Kidney capillary endothelial cell (primary cell): ENCODE results near the gene CATSPERB.
"Not testable (repeated sequence)": the region's sequence is repeated elsewhere in the genome, so short reads cannot be mapped to it uniquely, and the experiment has no call there.

ENCODE experiments used
- DNase-seq: peaks from one replicate; pipeline ENCODE4 v3.0.0-alpha.2; 2018; ENCODE audit warnings: low spot score

CATSPERB gene

DNA sequence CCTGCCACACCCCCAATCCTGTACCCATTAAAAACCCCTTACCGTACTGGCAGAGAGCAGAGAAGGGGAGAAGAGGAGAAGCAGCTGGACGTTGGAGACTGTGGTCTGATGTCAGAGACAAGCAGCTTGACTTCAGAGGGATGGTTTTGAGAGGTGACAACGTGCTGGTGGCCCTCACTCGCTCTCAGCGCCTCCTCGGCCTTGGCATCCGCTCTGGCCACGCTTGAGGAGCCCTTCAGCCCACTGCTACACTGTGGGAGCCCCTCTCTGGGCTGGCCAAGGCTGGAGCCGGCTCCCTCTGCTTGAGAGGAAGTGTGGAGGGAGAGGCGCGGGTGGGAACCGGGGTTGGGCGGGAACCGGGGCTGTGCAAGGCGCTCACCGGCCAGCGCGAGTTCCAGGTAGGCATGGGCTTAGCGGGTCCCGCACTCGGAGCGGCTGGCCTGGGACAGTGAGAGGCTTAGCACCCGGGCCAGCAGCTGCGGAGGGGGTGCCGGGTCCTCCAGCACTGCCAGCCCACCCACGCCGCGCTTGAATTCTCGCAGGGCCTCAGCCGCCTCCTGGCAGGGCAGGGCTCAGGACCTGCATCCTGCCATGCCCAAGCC, 154.2 kb downstream of the CATSPERB start:
- no peak for DNase-seq

DNA sequence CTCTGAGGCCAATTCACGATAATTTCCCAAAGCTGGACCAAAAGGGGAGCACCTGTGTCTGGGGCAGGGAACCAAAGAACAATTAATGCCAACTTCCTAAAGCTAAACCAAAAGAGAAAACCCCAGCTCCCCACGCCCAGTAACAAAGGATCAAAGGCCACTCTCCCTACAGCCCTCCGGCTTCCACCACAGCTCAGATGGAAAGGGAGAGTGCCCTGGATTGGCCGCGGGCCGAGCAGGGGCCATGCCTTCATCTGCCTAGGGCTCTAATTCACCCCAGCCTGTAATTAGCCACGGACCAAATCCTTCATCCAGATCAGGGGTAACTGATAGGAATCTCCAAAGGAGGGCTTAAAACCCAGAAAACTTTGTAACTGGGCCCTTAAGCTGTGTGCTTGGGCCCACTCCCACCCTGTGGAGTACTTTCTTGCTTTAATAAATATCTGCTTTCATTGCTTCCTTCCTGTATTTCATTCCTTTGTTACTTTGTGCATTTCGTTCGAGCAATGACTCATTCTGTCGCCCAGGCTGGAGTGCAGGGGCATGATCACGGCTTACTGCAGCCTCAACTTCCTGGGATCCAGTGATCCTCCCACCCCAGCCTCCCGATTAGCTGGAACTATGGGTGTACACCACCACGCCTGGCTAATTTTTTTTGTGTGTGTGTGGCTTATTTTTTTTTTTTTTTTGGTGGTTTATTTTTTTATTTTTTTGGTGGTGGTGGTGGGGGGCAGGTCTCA, 156.2 kb downstream of the CATSPERB start:
- DNase-seq, result no peak

DNA sequence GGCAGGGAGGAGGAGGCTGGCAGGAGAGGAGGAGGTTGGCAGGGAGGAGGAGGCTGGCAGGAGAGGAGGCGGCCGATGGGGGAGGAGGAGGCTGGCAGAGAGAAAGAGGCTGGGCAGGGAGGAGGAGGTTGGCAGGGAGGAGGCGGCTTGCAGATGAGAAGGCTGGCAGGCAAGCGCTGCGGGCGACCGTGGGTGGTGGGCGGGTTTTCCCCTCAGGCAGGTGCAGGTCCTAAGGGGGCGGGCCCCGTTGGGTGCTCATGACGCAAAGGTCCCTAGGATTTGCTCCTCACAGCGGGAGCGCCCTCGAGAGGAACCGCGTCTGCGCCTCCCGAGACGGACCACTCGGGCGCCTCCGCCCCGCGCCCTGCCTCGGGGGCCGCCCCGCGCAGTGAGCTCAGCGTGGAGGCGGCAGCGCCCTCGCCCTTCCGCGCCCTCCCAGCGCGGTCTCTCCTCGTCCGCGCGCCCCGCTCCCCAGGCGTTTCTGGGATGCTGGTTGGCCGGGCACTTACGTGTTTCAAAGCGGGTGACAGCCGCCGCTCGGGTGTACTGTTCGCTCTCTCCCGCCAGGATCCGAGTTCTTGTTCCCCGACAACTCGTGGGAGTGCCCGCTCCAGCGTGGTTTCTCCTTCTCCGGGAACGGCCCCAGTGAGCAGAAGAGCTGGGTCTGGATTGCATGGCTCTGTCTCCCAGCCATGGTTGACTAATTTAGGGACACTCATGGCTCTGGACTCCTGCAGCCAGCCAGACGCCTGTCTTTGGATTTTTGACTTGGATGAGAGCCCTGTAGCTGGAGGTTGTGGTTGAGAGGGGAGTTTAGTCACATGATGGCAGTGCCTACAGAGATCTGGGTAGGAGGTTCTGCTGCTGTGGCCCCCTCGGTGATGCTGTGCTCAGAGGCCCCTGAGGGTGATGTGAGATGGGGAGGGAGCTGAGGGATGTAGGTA, 157.7 kb downstream of the CATSPERB start:
- no peak for DNase-seq

DNA sequence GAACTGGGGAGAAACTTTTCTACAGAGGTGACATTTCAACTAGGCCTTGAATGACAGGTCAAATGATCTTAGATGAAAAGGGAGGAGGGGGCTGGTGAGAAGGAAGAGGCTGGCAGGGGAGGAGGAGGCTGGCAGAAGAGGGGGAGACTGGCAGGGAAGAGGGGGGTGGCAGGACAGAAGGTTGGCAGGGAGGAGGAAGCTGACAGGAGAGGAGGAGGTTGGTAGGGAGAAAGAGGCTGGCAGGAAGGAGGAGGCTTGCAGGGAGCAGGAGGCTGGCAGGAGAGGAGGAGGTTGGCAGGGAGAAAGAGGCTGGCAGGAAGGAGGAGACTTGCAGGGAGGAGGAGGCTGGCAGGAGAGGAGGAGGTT, 158.4 kb downstream of the CATSPERB start:
- DNase-seq, result no peak

DNA sequence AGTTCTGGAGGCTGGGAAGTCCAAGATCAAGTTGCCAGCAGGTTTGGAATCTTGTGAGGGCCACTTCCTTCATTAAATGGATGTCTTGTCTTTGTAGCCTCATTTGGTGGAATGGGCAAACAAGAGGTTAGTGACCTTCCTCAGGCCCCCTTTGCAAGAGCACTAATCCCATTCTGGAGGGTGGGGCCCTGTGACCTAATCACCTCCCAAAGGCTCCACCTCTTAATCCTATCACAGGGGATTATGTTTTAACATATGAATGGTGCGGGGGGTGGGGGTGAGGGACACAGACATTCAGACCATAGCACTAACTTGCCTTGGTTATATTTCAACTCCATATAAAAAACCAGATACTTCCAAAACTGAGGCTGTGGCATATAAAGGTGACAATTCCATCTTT, 161.9 kb downstream of the CATSPERB start:
- no peak for DNase-seq

DNA sequence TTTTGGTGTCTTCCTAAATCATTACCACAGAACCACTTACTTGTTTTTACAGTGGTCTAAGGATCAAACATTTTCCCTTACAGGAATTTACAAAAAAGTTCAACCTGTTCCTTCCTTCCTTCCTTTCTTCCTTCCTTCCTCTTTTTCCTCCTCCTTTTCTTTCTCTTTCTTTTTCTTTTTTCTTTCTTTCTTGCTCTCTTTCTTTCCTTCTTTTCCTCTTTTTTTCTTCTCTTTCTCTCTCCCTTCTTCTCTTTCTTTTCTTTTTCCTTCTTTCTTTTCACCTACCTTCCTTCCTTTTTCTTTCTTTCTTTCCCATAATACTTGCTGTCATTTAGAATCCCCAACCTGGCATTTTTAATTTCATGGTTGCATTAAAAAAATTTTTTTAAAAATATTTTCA, 162.6 kb downstream of the CATSPERB start:
- DNase-seq, result no peak

DNA sequence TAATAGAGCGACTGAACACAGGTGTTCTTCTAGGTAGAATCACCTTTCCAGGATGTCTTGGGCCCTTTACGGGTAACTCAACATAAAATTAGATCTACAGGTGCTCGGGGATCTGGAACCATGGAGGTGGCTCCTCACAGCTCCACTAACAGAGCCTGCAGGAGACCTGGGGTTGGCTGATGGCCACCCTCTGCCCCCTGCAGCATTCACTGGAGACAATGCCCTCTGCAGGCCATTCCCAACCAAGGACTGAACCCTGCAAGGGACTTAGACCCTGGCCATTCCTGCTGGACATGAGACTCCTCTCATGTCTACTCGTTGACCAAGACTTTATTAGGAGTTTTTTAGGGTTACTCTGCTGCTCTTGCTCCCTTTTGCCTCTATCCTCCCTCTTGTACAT, 163.3 kb downstream of the CATSPERB start:
- DNase-seq, result no peak

DNA sequence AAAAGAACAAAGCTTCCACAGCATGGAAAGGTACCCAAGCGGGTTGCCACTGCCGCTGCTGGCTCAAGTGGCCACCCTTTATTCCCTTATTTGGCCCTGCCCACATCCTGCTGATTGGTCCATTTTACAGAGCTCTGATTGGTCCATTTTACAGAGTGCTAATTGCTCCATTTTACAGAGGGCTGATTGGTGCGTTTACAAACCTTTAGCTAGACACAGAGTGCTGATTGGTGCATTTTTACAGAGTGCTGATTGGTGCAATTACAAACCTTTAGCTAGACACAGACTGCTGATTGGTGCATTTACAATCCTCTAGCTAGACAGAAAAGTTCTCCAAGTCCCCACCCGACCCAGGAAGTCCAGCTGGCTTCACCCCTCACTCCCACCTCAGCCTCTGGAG, 164.1 kb downstream of the CATSPERB start:
- DNase-seq, result not testable (repeated sequence)

DNA sequence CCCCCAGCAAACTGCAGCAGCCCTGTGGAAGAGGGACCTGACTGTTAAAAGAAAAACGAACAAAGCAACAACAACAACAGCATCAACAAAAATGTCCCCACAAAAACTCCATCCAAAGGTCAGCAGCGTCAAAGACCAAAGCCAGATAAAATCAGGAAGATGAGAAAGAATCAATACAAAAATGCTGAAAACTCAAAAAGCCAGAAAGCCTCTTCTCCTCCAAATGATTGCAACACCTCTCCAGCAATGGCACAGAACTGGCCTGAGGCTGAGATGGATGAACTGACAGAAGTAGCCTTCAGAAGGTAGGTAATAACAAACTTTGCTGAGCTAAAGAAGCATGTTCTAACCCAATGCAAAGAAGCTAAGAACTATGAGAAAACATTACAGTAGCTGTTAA, 176.4 kb downstream of the CATSPERB start:
- DNase-seq, result no peak

DNA sequence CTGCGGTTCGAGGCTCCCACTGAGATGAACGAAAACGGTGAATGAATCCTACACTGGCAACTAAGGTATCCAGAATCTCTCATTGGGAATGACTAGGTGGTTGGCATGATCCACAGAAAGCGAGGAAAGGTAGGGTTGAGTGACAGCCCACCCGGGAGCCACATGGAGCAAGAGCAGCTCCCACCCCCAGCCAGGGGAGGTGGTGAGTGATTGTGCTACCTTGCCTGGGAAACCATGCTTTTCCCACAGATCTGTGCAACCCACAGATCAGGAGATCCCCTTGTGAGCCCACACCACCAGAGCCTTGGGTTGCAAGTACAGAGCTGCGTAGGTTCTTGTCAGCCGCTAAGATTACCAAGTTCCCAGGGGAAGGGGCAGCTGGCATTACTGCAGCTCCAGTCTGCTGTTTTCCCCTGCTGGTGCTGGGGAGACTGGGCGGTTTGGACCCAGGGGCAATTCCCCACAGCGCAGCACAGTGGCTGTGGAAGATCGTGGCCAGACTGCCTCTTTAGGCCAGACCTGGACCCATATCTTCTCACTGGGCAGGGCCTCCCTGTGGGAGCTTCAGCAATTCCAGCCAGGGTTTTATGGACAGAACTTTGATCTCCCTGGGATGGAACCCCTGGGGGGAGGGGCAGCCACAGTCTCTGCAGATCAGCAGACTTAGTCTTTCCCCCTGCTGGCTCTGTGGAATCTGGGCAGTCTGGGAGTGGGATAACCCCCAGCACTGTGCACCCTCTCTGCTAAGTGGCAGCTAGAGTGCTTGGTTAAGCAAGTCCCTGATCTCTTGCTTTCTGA, 177.2 kb downstream of the CATSPERB start:
- no peak for DNase-seq

DNA sequence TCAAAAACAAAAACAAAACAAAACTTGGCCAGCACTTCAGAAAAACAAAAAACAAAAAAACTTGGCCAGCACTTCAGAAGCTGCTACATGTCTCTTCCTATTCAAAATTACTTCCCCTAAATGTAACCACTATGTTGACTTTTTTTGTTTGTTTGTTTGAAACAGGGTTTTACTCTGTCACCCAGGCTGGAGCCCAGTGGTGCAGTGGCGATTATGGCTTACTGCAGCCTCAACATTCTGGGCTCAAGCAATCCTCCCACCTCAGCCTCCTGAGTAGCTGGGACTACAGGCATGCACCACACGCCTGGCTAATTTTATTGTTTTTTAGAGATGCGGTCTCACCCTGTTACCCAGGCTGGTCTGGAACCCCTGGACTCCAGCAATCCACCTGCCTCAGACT, 183.8 kb downstream of the CATSPERB start:
- no peak for DNase-seq

DNA sequence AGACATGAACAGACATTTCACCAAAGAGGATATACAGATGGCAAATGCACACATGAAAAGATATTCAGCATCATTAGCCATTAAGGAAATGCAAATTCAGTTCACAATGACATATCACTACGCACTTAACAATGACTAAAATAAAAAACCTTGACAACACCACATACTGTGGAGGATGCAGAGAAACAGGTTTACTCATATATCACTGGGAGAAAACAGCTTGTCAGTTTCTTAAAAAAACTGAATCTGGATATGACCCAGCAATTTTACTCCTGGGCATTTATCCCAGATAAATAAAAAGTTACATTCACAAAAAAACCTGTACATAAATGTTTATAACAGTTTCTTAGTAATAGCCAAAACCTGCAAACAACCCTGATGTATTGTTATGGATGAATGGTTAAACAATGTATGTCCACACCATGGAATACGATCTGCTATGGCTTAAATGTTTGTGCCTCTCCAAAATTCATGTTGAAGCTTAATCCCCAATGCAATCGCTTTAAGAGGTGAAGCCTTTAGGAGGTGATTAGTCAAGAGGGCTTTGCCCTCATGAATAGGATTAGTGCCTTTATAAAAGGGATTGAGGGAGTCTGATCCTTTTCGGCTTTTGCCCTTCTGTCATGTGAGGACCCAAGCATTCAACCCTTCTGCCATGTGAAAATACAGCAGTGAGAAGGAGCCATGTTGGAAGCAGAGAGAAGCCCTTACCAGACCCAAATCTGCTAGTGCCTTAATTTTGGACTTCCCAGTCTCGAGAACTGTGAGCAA, 185.8 kb downstream of the CATSPERB start:
- no peak for DNase-seq

DNA sequence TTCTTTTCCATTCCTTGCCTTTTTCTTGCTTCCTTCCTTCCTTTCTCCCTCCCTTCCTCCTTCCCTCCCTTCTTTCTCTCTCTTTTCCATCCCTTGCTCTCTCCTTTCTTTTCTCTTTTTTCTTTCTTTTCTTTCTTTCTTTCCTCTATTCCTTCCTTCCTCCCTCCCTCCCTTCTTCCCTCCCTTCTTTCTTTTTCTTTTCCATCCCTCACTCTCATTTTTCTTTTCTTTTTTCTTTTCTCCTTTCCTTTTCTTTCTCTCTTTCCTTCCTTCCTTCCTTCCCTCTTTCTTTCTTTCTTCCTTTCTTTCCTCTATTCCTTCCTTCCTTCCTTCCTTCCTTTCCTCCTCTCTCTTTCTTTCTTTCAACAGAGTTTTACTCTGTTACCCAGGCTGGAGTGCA, 186.7 kb downstream of the CATSPERB start:
- no peak for DNase-seq

DNA sequence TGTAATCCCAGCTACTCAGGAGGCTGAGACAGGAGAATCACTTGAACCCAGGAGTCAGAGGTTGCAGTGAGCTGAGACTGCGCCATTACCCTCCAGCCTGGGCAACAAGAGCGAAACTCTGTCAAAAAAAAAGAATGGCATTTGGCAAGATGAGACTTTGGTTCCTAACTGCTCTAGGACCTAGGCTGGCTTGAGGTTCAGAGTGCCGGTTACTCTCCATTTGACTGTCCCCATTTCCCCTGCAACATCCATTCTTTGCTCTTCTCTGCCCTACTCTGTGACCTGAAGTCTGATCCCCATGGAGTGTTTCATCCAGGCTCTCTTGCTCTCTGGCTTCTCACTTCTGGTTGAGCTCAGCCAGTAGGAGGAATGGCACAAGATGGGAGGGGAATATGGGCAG, 195.6 kb downstream of the CATSPERB start:
- DNase-seq, result no peak

DNA sequence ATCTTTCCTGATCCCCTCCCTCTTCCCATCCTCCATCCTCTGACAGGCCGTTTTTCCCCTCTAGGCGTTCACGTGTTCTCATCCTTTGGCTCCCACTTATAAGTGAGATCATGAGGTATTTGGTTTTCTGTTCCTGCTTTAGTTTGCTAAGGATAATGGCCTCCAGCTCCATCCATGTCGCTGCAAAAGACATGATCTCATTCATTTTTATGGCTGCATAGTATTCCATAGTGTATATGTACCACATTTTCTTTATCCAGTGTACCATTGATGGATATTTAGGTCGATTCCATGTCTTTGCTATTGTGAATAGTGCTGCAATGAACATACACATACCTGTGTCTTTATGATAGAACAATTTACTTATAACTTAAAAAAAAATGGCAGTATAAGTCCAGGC, 197.8 kb downstream of the CATSPERB start:
- not testable (repeated sequence) for DNase-seq

DNA sequence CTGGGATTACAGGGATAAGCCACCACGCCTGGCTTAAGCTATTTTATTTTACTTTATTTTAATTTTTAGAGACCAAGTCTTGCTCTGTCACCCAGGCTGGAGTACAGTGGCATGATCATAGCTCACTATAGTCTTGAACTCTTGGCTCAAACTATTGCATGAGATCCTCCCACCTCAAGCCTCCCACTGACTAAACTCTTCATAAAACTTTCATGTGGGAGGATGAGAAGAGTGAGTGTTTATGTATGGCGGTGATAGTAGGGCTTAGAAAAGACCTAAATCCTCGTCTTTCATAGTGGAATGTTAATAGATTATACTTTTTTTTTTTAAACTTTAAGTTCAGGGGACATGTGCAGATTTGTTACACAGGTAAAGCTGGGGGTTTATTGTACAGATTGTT, 198.3 kb downstream of the CATSPERB start:
- DNase-seq, result no peak
